ENCODE results near the gene PFN2.
"Not testable (repeated sequence)": the region's sequence is repeated elsewhere in the genome, so short reads cannot be mapped to it uniquely, and the experiment has no call there.

PFN2 gene

GRCh38 chr3:149970716-149971402 is at the start of gene PFN2:
PFN2 (minus strand) TSS chr3:149970895; CDS start chr3:149970856, 39 bp downstream.
- DNase-seq, result peak; percentile 43

- no peak for DNase-seq
Measured at GRCh38 chr3:150015901-150016300, 45.2 kb upstream of the PFN2 start.

GRCh38 chr3:150014782-150015181 is 44.1 kb upstream of the PFN2 start:
- DNase-seq, result no peak

GRCh38 chr3:150013801-150014200 is 43.1 kb upstream of the PFN2 start:
- no peak for DNase-seq

GRCh38 chr3:150006794-150007193 is 36.1 kb upstream of the PFN2 start:
- no peak for DNase-seq

GRCh38 chr3:150005243-150006112 is 34.8 kb upstream of the PFN2 start:
- DNase-seq, result no peak

- no peak for DNase-seq
Measured at GRCh38 chr3:150000641-150001040, 29.9 kb upstream of the PFN2 start.

GRCh38 chr3:149999421-149999820 is 28.7 kb upstream of the PFN2 start:
- DNase-seq, result no peak

- DNase-seq, result no peak
Measured at GRCh38 chr3:149998946-149999345, 28.3 kb upstream of the PFN2 start.

- DNase-seq, result no peak
Measured at GRCh38 chr3:149992416-149993058, 21.8 kb upstream of the PFN2 start.

- DNase-seq, result no peak
Measured at GRCh38 chr3:149990423-149990948, 19.8 kb upstream of the PFN2 start.

GRCh38 chr3:149989307-149989706 is 18.6 kb upstream of the PFN2 start:
- no peak for DNase-seq

GRCh38 chr3:149983628-149984027 is 12.9 kb upstream of the PFN2 start:
- DNase-seq, result no peak

- not testable (repeated sequence) for DNase-seq
Measured at GRCh38 chr3:149983053-149983452, 12.4 kb upstream of the PFN2 start.

GRCh38 chr3:149981979-149982378 is 11.3 kb upstream of the PFN2 start:
- DNase-seq, result not testable (repeated sequence)

GRCh38 chr3:149977386-149977785 is 6.7 kb upstream of the PFN2 start:
- no peak for DNase-seq

GRCh38 chr3:149975919-149976318 is 5.2 kb upstream of the PFN2 start:
- no peak for DNase-seq

- no peak for DNase-seq
Measured at GRCh38 chr3:149971403-149972075, 844 bp upstream of the PFN2 start.

- peak; percentile 68 for DNase-seq
Measured at GRCh38 chr3:149969940-149970715, 567 bp downstream of the PFN2 start.

GRCh38 chr3:149969110-149969939 is 1.4 kb downstream of the PFN2 start:
- no peak for DNase-seq

- no peak for DNase-seq
Measured at GRCh38 chr3:149968216-149968615, 2.5 kb downstream of the PFN2 start.

All from activated CD4-positive, alpha-beta T cell treated with anti-CD3 and anti-CD28 coated beads for 1 hour (primary cell).